CD4-positive, CD25-positive, alpha-beta regulatory T cell (primary cell): ENCODE results near the gene NUP93. TPM values are rescaled to one million over a fixed set of nuclear protein-coding genes. Genes with fewer than 3 reads are reported as not detected.

Experiments
- polyA plus RNA-seq, 4 donors: library from polyadenylated mRNA; unstranded; fragments of 300-500 nt; fragmentation: Illumina TruSeq; gene quantifications; one replicate each; pipeline ENCODE4 v1.2.3, GENCODE V29; 2021
- total RNA-seq: library from RNA; stranded (reverse); gene quantifications from one replicate; pipeline ENCODE4 v1.2.3, GENCODE V29; 2022

NUP93 gene
- total and polyA plus RNA-seq, 5 donors from 2014 or later, result 55.0 to 92.7 (median 77.8) TPM

Other genes starting within 250 kb of the NUP93 start
- gene BBS2, start 210.1 kb upstream of the NUP93 start, total RNA-seq, result 46.5 TPM
- gene BBS2, start 210.1 kb upstream of the NUP93 start, polyA plus RNA-seq, result 10 to 100 TPM; 24.8 to 39.2 (median 33.6) TPM
- not detected for gene MT4, start 165.1 kb upstream of the NUP93 start, total RNA-seq
- not detected for gene MT4, start 165.1 kb upstream of the NUP93 start, polyA plus RNA-seq
- not detected for gene MT3, start 140.6 kb upstream of the NUP93 start, total RNA-seq
- gene MT3, start 140.6 kb upstream of the NUP93 start, polyA plus RNA-seq, result 1 to 10 TPM in 1 of 4 donors, not detected in 3; 1.2 TPM
- 110 TPM for gene MT2A, start 121.5 kb upstream of the NUP93 start, total RNA-seq
- gene MT2A, start 121.5 kb upstream of the NUP93 start, polyA plus RNA-seq, result 100 to 1,000 TPM; 103 to 444 (median 261) TPM
- 10.4 TPM for gene MT1E, start 104.3 kb upstream of the NUP93 start, total RNA-seq
- gene MT1E, start 104.3 kb upstream of the NUP93 start, polyA plus RNA-seq, result 10 to 100 TPM in 3 of 4 donors, 1 to 10 TPM in 1; 5.6 to 86.9 (median 24.7) TPM
- not detected for gene MT1M, start 97.5 kb upstream of the NUP93 start, total RNA-seq
- not detected for gene MT1M, start 97.5 kb upstream of the NUP93 start, polyA plus RNA-seq
- not detected for gene MT1A, start 91.5 kb upstream of the NUP93 start, total RNA-seq
- not detected for gene MT1A, start 91.5 kb upstream of the NUP93 start, polyA plus RNA-seq
- gene MT1B, start 78.2 kb upstream of the NUP93 start, total RNA-seq, result not detected
- gene MT1B, start 78.2 kb upstream of the NUP93 start, polyA plus RNA-seq, result not detected
- 6.8 TPM for gene MT1F, start 72.2 kb upstream of the NUP93 start, total RNA-seq
- 10 to 100 TPM; 26.0 to 88.5 (median 37.1) TPM for gene MT1F, start 72.2 kb upstream of the NUP93 start, polyA plus RNA-seq
- not detected for gene MT1G, start 62.1 kb upstream of the NUP93 start, total RNA-seq
- gene MT1G, start 62.1 kb upstream of the NUP93 start, polyA plus RNA-seq, result not detected
- not detected for gene MT1H, start 60.3 kb upstream of the NUP93 start, total RNA-seq
- gene MT1H, start 60.3 kb upstream of the NUP93 start, polyA plus RNA-seq, result not detected
- 20.2 TPM for gene MT1X, start 47.7 kb upstream of the NUP93 start, total RNA-seq
- gene MT1X, start 47.7 kb upstream of the NUP93 start, polyA plus RNA-seq, result 100 to 1,000 TPM; 125 to 231 (median 159) TPM
- gene SLC12A3, start 135.1 kb downstream of the NUP93 start, total RNA-seq, result not detected
- not detected for gene SLC12A3, start 135.1 kb downstream of the NUP93 start, polyA plus RNA-seq
- gene HERPUD1, start 202.0 kb downstream of the NUP93 start, total RNA-seq, result 454 TPM
- 100 to 1,000 TPM; 133 to 174 (median 144) TPM for gene HERPUD1, start 202.0 kb downstream of the NUP93 start, polyA plus RNA-seq
- not detected for gene CETP, start 231.8 kb downstream of the NUP93 start, total RNA-seq
- gene CETP, start 231.8 kb downstream of the NUP93 start, polyA plus RNA-seq, result under 1 TPM in 1 of 4 donors, not detected in 3; 0.27 TPM